Left renal pelvis (tissue), 4 donors: ENCODE measurements around the gene DVL1. TPM values are rescaled to one million over a fixed set of nuclear protein-coding genes. Genes with fewer than 3 reads are reported as not detected.

Experiments
- DNase-seq, 4 donors: peaks; one replicate each; pipeline ENCODE4 v3.0.0-alpha.2; 2013; ENCODE audit warnings: low read depth in 4 of 4, low spot score in 3 of 4
- polyA plus RNA-seq, 4 donors: library from polyadenylated mRNA; unstranded; fragments of 120-200 nt; gene quantifications; one replicate each; pipeline ENCODE4 v1.2.1, GENCODE V29; 2013; ENCODE audit not compliant: insufficient read length in 4 of 4

Gene DVL1
- polyA plus RNA-seq, 4 donors = 25.8 to 45.4 (median 26.1) TPM

DNA sequence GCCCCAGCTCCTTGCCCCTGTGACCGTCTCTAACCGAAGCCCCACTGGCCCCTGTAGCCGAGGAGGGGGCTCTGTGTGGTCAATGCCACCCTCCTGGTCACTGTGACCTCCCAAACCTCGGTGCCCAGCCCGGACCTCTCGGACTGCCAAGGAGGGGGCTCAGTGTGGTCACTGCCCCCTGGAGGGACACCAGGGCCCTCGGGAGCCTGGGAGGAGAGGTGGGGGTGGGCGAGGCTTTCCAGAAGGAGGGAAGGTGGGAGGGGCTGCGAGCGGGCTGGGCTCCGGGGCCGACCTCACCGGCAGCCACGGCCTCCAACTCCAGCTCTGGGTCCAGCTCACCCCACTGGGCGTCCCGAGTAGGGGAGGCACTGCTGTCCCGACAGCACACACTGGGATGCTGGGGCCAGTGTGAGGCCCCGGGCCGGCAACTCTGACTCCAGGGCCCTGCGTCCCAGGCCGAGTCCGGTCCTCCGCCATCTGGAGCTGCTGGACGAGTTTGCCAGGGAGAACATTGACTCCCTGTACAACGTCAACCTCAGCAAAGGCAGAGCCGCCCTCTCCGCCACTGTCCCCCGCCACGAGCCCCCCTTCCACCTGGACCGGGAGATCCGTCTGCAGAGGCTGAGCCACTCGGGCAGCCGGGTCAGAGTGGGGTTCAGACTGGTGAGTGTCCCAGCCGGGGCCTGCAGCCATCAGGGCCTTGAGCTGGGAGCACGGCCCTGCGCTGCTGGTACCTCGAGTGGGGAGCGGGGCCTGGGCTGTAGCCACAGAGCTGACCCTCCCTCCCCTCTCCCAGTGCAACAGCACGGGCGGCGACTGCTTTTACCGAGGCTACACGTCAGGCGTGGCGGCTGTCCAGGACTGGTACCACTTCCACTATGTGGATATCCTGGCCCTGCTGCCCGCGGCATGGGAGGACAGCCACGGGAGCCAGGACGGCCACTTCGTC, 62.6 kb downstream of the DVL1 start:
- no peak for DNase-seq

GRCh38 chr1:1285611-1286311, 63.5 kb downstream of the DVL1 start:
- DNase-seq = no peak

Other genes starting within 250 kb of the DVL1 start
- 10 to 100 TPM in 1 of 4 donors, 1 to 10 TPM in 3; 7.0 to 19.3 (median 7.2) TPM for gene C1orf159, start 233.3 kb downstream of the DVL1 start, polyA plus RNA-seq
- gene TTLL10, start 175.5 kb downstream of the DVL1 start, polyA plus RNA-seq = under 1 TPM in 3 of 4 donors, not detected in 1; 0.43 to 0.86 (median 0.79) TPM
- under 1 TPM; 0.26 to 0.72 (median 0.51) TPM for gene TNFRSF18, start 142.8 kb downstream of the DVL1 start, polyA plus RNA-seq
- 1 to 10 TPM; 1.5 to 2.7 (median 1.8) TPM for gene TNFRSF4, start 135.3 kb downstream of the DVL1 start, polyA plus RNA-seq
- 100 to 1,000 TPM; 120 to 139 (median 128) TPM for gene SDF4, start 117.4 kb downstream of the DVL1 start, polyA plus RNA-seq
- gene B3GALT6, start 117.2 kb downstream of the DVL1 start, polyA plus RNA-seq = 10 to 100 TPM; 15.8 to 22.2 (median 20.6) TPM
- gene C1QTNF12, start 102.7 kb downstream of the DVL1 start, polyA plus RNA-seq = 10 to 100 TPM in 1 of 4 donors, 1 to 10 TPM in 3; 4.1 to 17.4 (median 8.5) TPM
- 10 to 100 TPM; 43.8 to 68.3 (median 49.3) TPM for gene UBE2J2, start 75.6 kb downstream of the DVL1 start, polyA plus RNA-seq
- 1 to 10 TPM; 2.3 to 9.0 (median 6.5) TPM for gene SCNN1D, start 69.0 kb downstream of the DVL1 start, polyA plus RNA-seq
- gene ACAP3, start 41.5 kb downstream of the DVL1 start, polyA plus RNA-seq = 10 to 100 TPM; 18.3 to 44.1 (median 34.0) TPM
- gene PUSL1, start 40.8 kb downstream of the DVL1 start, polyA plus RNA-seq = 10 to 100 TPM in 1 of 4 donors, 1 to 10 TPM in 3; 5.5 to 12.2 (median 6.0) TPM
- 100 to 1,000 TPM in 3 of 4 donors, 10 to 100 TPM in 1; 93.1 to 177 (median 108) TPM for gene INTS11, start 24.8 kb downstream of the DVL1 start, polyA plus RNA-seq
- gene CPTP, start 24.6 kb downstream of the DVL1 start, polyA plus RNA-seq = 10 to 100 TPM; 10.3 to 19.5 (median 13.2) TPM
- gene TAS1R3, start 18.1 kb downstream of the DVL1 start, polyA plus RNA-seq = under 1 TPM; 0.24 to 0.45 (median 0.37) TPM
- 100 to 1,000 TPM; 133 to 208 (median 158) TPM for gene MXRA8, start 9.1 kb upstream of the DVL1 start, polyA plus RNA-seq
- 10 to 100 TPM; 44.3 to 95.3 (median 56.8) TPM for gene AURKAIP1, start 25.8 kb upstream of the DVL1 start, polyA plus RNA-seq
- gene CCNL2, start 49.9 kb upstream of the DVL1 start, polyA plus RNA-seq = 100 to 1,000 TPM; 205 to 377 (median 227) TPM
- gene MRPL20, start 57.9 kb upstream of the DVL1 start, polyA plus RNA-seq = 100 to 1,000 TPM in 3 of 4 donors, 10 to 100 TPM in 1; 89.3 to 155 (median 113) TPM
- 10 to 100 TPM in 1 of 4 donors, 1 to 10 TPM in 3; 1.6 to 23.4 (median 9.1) TPM for gene ANKRD65, start 71.9 kb upstream of the DVL1 start, polyA plus RNA-seq
- gene VWA1, start 86.3 kb upstream of the DVL1 start, polyA plus RNA-seq = 10 to 100 TPM; 20.7 to 79.4 (median 48.5) TPM
- 1 to 10 TPM in 3 of 4 donors, under 1 TPM in 1; 0.41 to 4.7 (median 1.9) TPM for gene ATAD3C, start 100.3 kb upstream of the DVL1 start, polyA plus RNA-seq
- gene ATAD3B, start 122.3 kb upstream of the DVL1 start, polyA plus RNA-seq = 10 to 100 TPM in 3 of 4 donors, 1 to 10 TPM in 1; 8.4 to 28.1 (median 14.2) TPM
- gene ATAD3A, start 162.7 kb upstream of the DVL1 start, polyA plus RNA-seq = 10 to 100 TPM; 14.4 to 30.0 (median 19.2) TPM
- 1 to 10 TPM; 3.4 to 9.7 (median 6.3) TPM for gene TMEM240, start 191.2 kb upstream of the DVL1 start, polyA plus RNA-seq
- 10 to 100 TPM; 77.9 to 93.4 (median 87.3) TPM for gene SSU72, start 225.4 kb upstream of the DVL1 start, polyA plus RNA-seq